Measurements from ENCODE around the gene DUOX1. TPM values are rescaled to one million over a fixed set of nuclear protein-coding genes. Genes with fewer than 3 reads are reported as not detected.
A peak's percentile ranks its signal among the peaks of the same experiment; 100 is the strongest.

The DUOX1 gene
- total and polyA plus RNA-seq, 2 of the 13 experiments (the other 11 are each of a cell fraction or from before 2014, with no cell fraction given): 0.03 TPM; not detected in 1

DNA sequence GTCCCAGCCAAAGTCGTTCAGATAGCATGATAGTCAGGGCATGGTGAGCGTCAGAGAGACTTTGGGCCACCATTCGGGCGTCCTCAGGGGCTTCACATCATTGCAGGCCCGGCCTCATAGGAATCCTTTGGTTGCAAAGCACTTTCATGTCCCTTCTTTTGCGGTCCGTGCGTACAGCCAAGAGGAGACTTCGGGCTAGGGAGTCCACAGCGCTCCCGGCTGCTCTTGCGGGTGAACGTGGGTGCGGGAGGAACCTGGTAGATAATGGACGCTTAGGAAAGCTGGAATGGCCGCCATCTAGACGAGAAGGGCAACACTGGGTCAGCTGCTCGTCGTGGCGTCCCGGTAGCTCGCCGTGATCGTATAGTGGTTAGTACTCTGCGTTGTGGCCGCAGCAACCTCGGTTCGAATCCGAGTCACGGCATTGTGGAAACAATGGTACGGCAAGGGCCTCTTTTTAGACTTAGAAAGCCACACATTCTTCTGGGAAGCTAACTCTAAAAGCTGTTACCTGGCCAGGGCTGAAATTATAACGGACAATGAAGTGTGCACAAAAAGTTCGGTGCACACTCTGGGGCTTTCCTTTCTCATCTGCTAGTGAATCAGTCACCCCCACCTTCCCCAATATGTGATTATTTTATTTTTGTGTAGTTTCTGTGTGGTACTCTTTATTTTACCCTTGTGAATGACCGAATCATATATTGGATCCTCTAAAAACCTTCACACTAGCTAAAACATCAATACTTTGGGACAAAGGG is 71.2 kb downstream of the DUOX1 start (continued):
- TF ChIP-seq MATR3 (CRISPR knock-in tag; IDR thresholded peaks at IDR 0.05) (no peak), MED13 (CRISPR knock-in tag; IDR thresholded peaks at IDR 0.05) (no peak), ZNF33A (CRISPR knock-in tag; IDR thresholded peaks at IDR 0.05; ENCODE audit: borderline replicate concordance) (peak; percentile 86; the same call in 1 of the 2 replicates), ZBTB3 (CRISPR knock-in tag; IDR thresholded peaks at IDR 0.05; ENCODE audit: borderline replicate concordance, low read depth) (no peak), MED1 (CRISPR knock-in tag; IDR thresholded peaks at IDR 0.05) (peak; percentile 65), ZBTB42 (CRISPR knock-in tag; IDR thresholded peaks at IDR 0.05) (no peak), ZNF569 (CRISPR knock-in tag; IDR thresholded peaks at IDR 0.05; ENCODE audit: borderline replicate concordance) (no peak), KDM2A (CRISPR knock-in tag; IDR thresholded peaks at IDR 0.05; ENCODE audit: borderline replicate concordance, low read depth) (0 out of 2 replicates have a peak, but pooled peaks have one; percentile 28), ZNF709 (CRISPR knock-in tag; IDR thresholded peaks at IDR 0.05) (no peak), ZNF720 (CRISPR knock-in tag; IDR thresholded peaks at IDR 0.05) (no peak), CBFB (CRISPR knock-in tag; IDR thresholded peaks at IDR 0.05) (no peak), ZNF546 (CRISPR knock-in tag; conservative IDR thresholded peaks at IDR 0.05) (no peak; the same call in 1 of the 2 replicates), ZNF567 (CRISPR knock-in tag; IDR thresholded peaks at IDR 0.05; ENCODE audit: borderline replicate concordance) (no peak), RFX1 (IDR thresholded peaks at IDR 0.05) (no peak), SNRNP70 (IDR thresholded peaks at IDR 0.05; ENCODE audit: low read depth, low read length) (no peak), ZNF562 (CRISPR knock-in tag; IDR thresholded peaks at IDR 0.05; ENCODE audit: borderline replicate concordance) (no peak)
- TF ChIP-seq, protein P1, sequence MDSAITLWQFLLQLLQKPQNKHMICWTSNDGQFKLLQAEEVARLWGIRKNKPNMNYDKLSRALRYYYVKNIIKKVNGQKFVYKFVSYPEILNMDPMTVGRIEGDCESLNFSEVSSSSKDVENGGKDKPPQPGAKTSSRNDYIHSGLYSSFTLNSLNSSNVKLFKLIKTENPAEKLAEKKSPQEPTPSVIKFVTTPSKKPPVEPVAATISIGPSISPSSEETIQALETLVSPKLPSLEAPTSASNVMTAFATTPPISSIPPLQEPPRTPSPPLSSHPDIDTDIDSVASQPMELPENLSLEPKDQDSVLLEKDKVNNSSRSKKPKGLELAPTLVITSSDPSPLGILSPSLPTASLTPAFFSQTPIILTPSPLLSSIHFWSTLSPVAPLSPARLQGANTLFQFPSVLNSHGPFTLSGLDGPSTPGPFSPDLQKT (CRISPR knock-in tag; IDR thresholded peaks at IDR 0.05; ENCODE audit: borderline replicate concordance): no peak
- TF ChIP-seq, protein P2, sequence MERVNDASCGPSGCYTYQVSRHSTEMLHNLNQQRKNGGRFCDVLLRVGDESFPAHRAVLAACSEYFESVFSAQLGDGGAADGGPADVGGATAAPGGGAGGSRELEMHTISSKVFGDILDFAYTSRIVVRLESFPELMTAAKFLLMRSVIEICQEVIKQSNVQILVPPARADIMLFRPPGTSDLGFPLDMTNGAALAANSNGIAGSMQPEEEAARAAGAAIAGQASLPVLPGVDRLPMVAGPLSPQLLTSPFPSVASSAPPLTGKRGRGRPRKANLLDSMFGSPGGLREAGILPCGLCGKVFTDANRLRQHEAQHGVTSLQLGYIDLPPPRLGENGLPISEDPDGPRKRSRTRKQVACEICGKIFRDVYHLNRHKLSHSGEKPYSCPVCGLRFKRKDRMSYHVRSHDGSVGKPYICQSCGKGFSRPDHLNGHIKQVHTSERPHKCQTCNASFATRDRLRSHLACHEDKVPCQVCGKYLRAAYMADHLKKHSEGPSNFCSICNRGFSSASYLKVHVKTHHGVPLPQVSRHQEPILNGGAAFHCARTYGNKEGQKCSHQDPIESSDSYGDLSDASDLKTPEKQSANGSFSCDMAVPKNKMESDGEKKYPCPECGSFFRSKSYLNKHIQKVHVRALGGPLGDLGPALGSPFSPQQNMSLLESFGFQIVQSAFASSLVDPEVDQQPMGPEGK (CRISPR knock-in tag; IDR thresholded peaks at IDR 0.05): 0 out of 2 replicates have a peak, but pooled peaks have one; percentile 19
- TF ChIP-seq, protein P3, sequence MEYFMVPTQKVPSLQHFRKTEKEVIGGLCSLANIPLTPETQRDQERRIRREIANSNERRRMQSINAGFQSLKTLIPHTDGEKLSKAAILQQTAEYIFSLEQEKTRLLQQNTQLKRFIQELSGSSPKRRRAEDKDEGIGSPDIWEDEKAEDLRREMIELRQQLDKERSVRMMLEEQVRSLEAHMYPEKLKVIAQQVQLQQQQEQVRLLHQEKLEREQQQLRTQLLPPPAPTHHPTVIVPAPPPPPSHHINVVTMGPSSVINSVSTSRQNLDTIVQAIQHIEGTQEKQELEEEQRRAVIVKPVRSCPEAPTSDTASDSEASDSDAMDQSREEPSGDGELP (IDR thresholded peaks at IDR 0.05; ENCODE audit: borderline replicate concordance, low read depth): peak; percentile 86; the same call in 1 of the 2 replicates
- TF ChIP-seq, protein P4, sequence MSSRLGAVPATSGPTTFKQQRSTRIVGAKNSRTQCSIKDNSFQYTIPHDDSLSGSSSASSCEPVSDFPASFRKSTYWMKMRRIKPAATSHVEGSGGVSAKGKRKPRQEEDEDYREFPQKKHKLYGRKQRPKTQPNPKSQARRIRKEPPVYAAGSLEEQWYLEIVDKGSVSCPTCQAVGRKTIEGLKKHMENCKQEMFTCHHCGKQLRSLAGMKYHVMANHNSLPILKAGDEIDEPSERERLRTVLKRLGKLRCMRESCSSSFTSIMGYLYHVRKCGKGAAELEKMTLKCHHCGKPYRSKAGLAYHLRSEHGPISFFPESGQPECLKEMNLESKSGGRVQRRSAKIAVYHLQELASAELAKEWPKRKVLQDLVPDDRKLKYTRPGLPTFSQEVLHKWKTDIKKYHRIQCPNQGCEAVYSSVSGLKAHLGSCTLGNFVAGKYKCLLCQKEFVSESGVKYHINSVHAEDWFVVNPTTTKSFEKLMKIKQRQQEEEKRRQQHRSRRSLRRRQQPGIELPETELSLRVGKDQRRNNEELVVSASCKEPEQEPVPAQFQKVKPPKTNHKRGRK (CRISPR knock-in tag; IDR thresholded peaks at IDR 0.05): no peak
- TF ChIP-seq, protein P5, sequence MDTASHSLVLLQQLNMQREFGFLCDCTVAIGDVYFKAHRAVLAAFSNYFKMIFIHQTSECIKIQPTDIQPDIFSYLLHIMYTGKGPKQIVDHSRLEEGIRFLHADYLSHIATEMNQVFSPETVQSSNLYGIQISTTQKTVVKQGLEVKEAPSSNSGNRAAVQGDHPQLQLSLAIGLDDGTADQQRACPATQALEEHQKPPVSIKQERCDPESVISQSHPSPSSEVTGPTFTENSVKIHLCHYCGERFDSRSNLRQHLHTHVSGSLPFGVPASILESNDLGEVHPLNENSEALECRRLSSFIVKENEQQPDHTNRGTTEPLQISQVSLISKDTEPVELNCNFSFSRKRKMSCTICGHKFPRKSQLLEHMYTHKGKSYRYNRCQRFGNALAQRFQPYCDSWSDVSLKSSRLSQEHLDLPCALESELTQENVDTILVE (CRISPR knock-in tag; IDR thresholded peaks at IDR 0.05): no peak
- TF ChIP-seq, protein P6, sequence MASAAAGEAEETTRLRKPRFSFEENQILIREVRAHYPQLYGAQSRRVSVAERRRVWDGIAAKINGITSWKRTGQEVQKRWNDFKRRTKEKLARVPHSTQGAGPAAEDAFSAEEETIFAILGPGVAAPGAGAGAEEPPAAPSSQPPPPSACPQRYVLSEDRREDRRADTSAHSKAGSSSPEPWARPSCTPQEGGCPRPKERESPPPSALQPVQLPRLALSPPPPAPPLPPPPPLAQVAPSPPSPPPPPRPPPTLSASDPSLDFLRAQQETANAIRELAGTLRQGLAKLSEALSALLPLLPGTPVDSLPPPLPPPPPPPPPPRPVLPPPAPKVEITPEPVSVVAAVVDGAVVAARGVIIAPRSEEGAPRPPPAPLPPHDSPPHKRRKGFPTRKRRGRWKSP (CRISPR knock-in tag; IDR thresholded peaks at IDR 0.05): 0 out of 2 replicates have a peak, but pooled peaks have one; percentile 18
